ENCODE data around the gene ANKS1A. TPM values are rescaled to one million over a fixed set of nuclear protein-coding genes. Genes with fewer than 3 reads are reported as not detected.

ANKS1A gene
- polyA plus RNA-seq, 3 donors = 1.7 to 8.0 (median 3.1) TPM

DNA sequence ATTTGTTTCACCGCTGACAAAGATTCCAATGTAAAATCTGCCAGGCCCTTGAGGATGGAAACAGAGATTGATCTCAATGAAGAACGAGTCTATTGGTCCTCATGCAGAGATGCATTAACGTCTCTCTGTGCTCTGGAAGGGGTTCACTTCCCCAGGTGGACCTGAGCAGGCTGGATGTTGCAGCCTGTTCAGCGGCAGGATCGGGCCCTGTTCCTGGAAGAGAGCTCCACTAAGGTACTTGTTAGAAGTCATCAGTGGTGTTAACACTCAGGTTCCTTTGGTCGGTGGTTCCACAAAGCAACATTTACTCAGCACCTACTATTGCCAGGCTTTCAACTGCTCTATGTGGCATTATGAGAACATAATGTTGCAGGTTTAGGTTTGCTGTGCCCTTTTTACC is 144.6 kb downstream of the ANKS1A start:
- Mint-ChIP-seq H3K27me3 (ENCODE audit: low read depth in 3 of 3) (peaks cover 0 to 1% (median 0%) of the 10 kb centered on the region in 3 donors), H3K27ac (peak overlapping the region; percentile 20 to 98 (median 96))
- H3K36me3 ChIP-seq (replicated peaks in 1 of 2; ENCODE audit: control insufficient read depth in 1 of 2, insufficient read depth in 2 of 2, low read length in 2 of 2) = peaks cover 3 to 18% of the 10 kb centered on the region in 2 donors

DNA sequence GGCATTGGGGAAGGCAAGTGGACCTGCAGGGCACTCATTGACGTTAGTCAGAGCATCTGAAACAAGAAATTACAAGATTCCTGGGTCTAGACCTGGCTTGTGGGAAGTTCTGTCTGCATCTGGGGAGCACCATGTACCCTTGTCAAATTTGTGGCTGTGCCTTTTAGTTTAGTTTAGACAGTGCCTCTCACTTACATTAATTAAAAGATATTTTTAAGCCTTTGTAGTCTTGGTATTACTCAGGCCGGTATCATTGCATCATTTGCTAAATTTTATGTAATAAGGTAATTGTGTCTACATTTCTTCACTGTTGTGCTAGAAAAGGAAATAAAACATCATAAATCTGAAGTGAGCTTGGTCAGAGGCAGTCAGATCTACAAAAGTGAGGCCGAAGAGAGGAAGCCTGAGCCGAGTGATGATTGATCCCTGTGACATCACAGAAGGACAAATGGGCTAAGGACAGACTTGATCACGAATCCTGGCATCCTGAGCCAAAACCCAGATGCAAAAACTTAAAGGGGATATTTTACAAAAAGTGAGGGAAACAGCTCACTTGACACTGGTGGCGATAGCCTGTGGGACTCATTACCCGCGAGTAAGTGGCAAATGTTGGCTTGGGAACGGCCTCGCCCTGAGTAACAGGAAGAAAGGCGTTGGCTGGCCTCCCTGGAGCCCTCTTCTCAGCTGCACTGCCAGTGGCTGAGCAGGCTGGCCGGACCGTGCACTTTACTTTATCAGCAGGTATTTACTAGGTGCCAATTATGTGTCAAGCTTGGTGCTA is 145.5 kb downstream of the ANKS1A start:
- Mint-ChIP-seq H3K36me3 (peaks cover 41 to 43% of the 10 kb centered on the region in 2 donors), H3K4me1 (peaks cover 37% of the 10 kb centered on the region), H3K4me3 (peak overlapping the region; percentile 51 to 74), H3K27ac (peak overlapping the region; percentile 92 to 98 (median 97)), H3K9me3 (no peaks in the 10 kb centered on the region), H3K27me3 (ENCODE audit: low read depth in 3 of 3) (peaks cover 0 to 1% (median 0%) of the 10 kb centered on the region in 3 donors)
- H4K20me1 ChIP-seq (ENCODE audit: insufficient read depth, low read length) = peaks cover 6% of the 10 kb centered on the region
- peaks cover 5 to 21% of the 10 kb centered on the region in 2 donors for H3K36me3 ChIP-seq (replicated peaks in 1 of 2; ENCODE audit: control insufficient read depth in 1 of 2, insufficient read depth in 2 of 2, low read length in 2 of 2)
- H3K27me3 ChIP-seq (ENCODE audit: control insufficient read depth in 2 of 2, insufficient read depth in 2 of 2, low read length in 2 of 2) = no peaks in the 10 kb centered on the region
- peak overlapping the region; percentile 37 for H3K9ac ChIP-seq (ENCODE audit: insufficient read depth, low read length, poor library complexity, severe bottlenecking)
- no peak overlapping the region for H2AFZ ChIP-seq (ENCODE audit: insufficient read depth, low read depth, low read length, poor library complexity, severe bottlenecking)
- intact Hi-C loops (cut with micrococcal nuclease) = loop anchor here in 1 of 2 donors (2.0 kb wide), 1 partner anchor 14 kb away; no protein-coding TSS in a partner anchor
- H3K9me3 ChIP-seq (replicated peaks in 1 of 2; ENCODE audit: control insufficient read depth in 1 of 2, insufficient read depth in 1 of 2, low read length in 2 of 2) = no peaks in the 10 kb centered on the region
- H3K27ac ChIP-seq (ENCODE audit: low read depth in 1 of 2, low read length in 2 of 2) = peak overlapping the region; percentile 82 to 88
- H3K79me2 ChIP-seq (ENCODE audit: insufficient read depth, low read length) = peaks cover 12% of the 10 kb centered on the region
- DNase-seq = peak; percentile 85 to 92 (median 88)
- TF ChIP-seq, protein P1, sequence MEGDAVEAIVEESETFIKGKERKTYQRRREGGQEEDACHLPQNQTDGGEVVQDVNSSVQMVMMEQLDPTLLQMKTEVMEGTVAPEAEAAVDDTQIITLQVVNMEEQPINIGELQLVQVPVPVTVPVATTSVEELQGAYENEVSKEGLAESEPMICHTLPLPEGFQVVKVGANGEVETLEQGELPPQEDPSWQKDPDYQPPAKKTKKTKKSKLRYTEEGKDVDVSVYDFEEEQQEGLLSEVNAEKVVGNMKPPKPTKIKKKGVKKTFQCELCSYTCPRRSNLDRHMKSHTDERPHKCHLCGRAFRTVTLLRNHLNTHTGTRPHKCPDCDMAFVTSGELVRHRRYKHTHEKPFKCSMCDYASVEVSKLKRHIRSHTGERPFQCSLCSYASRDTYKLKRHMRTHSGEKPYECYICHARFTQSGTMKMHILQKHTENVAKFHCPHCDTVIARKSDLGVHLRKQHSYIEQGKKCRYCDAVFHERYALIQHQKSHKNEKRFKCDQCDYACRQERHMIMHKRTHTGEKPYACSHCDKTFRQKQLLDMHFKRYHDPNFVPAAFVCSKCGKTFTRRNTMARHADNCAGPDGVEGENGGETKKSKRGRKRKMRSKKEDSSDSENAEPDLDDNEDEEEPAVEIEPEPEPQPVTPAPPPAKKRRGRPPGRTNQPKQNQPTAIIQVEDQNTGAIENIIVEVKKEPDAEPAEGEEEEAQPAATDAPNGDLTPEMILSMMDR (IDR thresholded peaks at IDR 0.05) = no peak
- H3K4me1 ChIP-seq (ENCODE audit: control insufficient read depth in 1 of 2, insufficient read depth in 2 of 2, low read length in 2 of 2) = peaks cover 26 to 32% of the 10 kb centered on the region in 2 donors
- peak overlapping the region; percentile 45 for H3K4me2 ChIP-seq (replicated peaks; ENCODE audit: extremely low read depth, low read length, poor library complexity, severe bottlenecking)
- peak overlapping the region in 1 of 3 experiments; percentile 26 for H3K4me3 ChIP-seq (replicated peaks in 1 of 3; ENCODE audit: low read depth in 2 of 3, low read length in 3 of 3)
- 4% methylated on average over 11 of the region's 13 CpGs for WGBS (ENCODE audit: insufficient coverage)

More for the DNA sequence above, 144.6 kb downstream of the ANKS1A start:
- Histone ChIP-seq H3K9me3 (replicated peaks in 1 of 2; ENCODE audit: control insufficient read depth in 1 of 2, insufficient read depth in 1 of 2, low read length in 2 of 2) (no peaks in the 10 kb centered on the region), H4K20me1 (ENCODE audit: insufficient read depth, low read length) (peaks cover 6% of the 10 kb centered on the region), H3K4me2 (replicated peaks; ENCODE audit: extremely low read depth, low read length, poor library complexity, severe bottlenecking) (no peak overlapping the region), H3K27me3 (ENCODE audit: control insufficient read depth in 2 of 2, insufficient read depth in 2 of 2, low read length in 2 of 2) (no peaks in the 10 kb centered on the region), H3K79me2 (ENCODE audit: insufficient read depth, low read length) (peaks cover 12% of the 10 kb centered on the region), H3K4me1 (ENCODE audit: control insufficient read depth in 1 of 2, insufficient read depth in 2 of 2, low read length in 2 of 2) (peaks cover 26 to 32% of the 10 kb centered on the region in 2 donors), H2AFZ (ENCODE audit: insufficient read depth, low read depth, low read length, poor library complexity, severe bottlenecking) (no peak overlapping the region), H3K27ac (ENCODE audit: low read depth in 1 of 2, low read length in 2 of 2) (peak overlapping the region in 1 of 2 donors; percentile 88), H3K4me3 (replicated peaks in 1 of 3; ENCODE audit: low read depth in 2 of 3, low read length in 3 of 3) (no peak overlapping the region), H3K9ac (ENCODE audit: insufficient read depth, low read length, poor library complexity, severe bottlenecking) (no peak overlapping the region)
- H3K9me3 Mint-ChIP-seq = no peaks in the 10 kb centered on the region
- WGBS (ENCODE audit: insufficient coverage) = 82% methylated on average over 4 of the region's 6 CpGs
- peaks cover 39 to 44% of the 10 kb centered on the region in 2 donors for H3K36me3 Mint-ChIP-seq
- intact Hi-C loops (cut with micrococcal nuclease) = loop anchor here in 1 of 2 donors (2.0 kb wide), 1 partner anchor 15 kb away; no protein-coding TSS in a partner anchor
- H3K4me1 Mint-ChIP-seq = peaks cover 37% of the 10 kb centered on the region
- H3K4me3 Mint-ChIP-seq = no peak overlapping the region
- no peak for DNase-seq
- TF ChIP-seq, protein P1 (IDR thresholded peaks at IDR 0.05) = no peak

Measured in CD14-positive monocyte (primary cell).